DND-41 (cell line): ENCODE measurements around the gene VPS35L.

Experiments used
- EZH2 ChIP-seq: IDR thresholded peaks from 3 replicates; pipeline ENCODE4 v1.6.1; 2012; ENCODE audit warnings: borderline replicate concordance, low read depth, mild to moderate bottlenecking, moderate library complexity, low read length, inconsistent platforms; ENCODE audit not compliant: severe bottlenecking
- TF ChIP-seq, protein P1 (sequence below): IDR thresholded peaks from 2 replicates; pipeline ENCODE4 v1.5.1; 2012; ENCODE audit warnings: borderline replicate concordance, low read length, moderate library complexity, mild to moderate bottlenecking; ENCODE audit not compliant: poor library complexity, severe bottlenecking; ENCODE audit errors: extremely low read depth

DNA sequence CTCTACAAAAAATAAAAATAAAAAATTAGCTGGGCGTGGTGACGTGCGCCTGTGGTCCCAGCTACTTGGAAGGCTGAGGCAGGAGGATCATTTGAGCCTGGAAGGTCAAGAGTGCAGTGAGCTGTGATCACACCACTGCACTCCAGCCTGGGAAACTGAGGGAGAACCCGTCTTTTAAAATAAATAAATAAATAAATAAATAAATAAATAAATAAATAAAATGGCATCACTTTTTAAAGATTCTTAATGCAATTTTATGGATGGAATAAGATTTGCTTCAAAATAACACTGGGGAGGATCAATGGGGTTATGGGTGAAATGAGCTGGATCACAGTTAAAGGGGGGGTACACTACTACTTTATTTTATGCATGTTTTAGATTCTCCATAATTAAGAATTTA lies 48.5 kb upstream of the VPS35L start:
- TF ChIP-seq, protein P1, sequence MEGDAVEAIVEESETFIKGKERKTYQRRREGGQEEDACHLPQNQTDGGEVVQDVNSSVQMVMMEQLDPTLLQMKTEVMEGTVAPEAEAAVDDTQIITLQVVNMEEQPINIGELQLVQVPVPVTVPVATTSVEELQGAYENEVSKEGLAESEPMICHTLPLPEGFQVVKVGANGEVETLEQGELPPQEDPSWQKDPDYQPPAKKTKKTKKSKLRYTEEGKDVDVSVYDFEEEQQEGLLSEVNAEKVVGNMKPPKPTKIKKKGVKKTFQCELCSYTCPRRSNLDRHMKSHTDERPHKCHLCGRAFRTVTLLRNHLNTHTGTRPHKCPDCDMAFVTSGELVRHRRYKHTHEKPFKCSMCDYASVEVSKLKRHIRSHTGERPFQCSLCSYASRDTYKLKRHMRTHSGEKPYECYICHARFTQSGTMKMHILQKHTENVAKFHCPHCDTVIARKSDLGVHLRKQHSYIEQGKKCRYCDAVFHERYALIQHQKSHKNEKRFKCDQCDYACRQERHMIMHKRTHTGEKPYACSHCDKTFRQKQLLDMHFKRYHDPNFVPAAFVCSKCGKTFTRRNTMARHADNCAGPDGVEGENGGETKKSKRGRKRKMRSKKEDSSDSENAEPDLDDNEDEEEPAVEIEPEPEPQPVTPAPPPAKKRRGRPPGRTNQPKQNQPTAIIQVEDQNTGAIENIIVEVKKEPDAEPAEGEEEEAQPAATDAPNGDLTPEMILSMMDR, result no peak
- TF ChIP-seq EZH2, result no peak
